Measurements from ENCODE around the gene SLC17A9. TPM values are rescaled to one million over a fixed set of nuclear protein-coding genes. Genes with fewer than 3 reads are reported as not detected.

SLC17A9 gene
- total RNA-seq, 1 experiment from 2014 or later = 37.6 TPM

GRCh38 chr20:62961799-62962198, 9.3 kb downstream of the SLC17A9 start:
- H2AFZ ChIP-seq (ENCODE audit: low read depth, low read length, poor library complexity, severe bottlenecking) = no peak overlapping the region
- intact Hi-C loops (cut with micrococcal nuclease) = no loop called here
- ChIA-PET POLR2A (no interaction called here), CTCF (no interaction called here), RAD21 (ENCODE audit: low non-redundant PET in 1 of 2, low total read pairs in 2 of 2, uncharacterized antibody in 2 of 2, unreplicated experiment in 2 of 2) (no interaction called here)
- H3K9me2 ChIP-seq (ENCODE audit: insufficient read depth) = no peaks in the 10 kb centered on the region
- no TSS peak for BruUV-seq (replicated peaks)
- peaks cover 0 to 8% of the 10 kb centered on the region in 2 experiments; a peak in 1 of 4 replicates for H3K36me3 ChIP-seq (ENCODE audit: control insufficient read depth in 1 of 2, insufficient read depth in 2 of 2, low read length in 2 of 2)
- no peak overlapping the region for H3K4me2 ChIP-seq (ENCODE audit: low read length)
- TF ChIP-seq EZH2phosphoT487 (IDR thresholded peaks at IDR 0.05; ENCODE audit: borderline replicate concordance) = no peak
- no peak for TF ChIP-seq EGR1 (IDR thresholded peaks at IDR 0.05; ENCODE audit: low read depth)
- no peaks in the 10 kb centered on the region for H3K9me3 ChIP-seq (ENCODE audit: control insufficient read depth in 1 of 2, insufficient read depth in 1 of 2, low read depth in 1 of 2, low read length in 2 of 2)
- H3K27me3 ChIP-seq (ENCODE audit: insufficient read depth, low read length) = no peaks in the 10 kb centered on the region
- H3K4me3 ChIP-seq (replicated peaks in 1 of 2; ENCODE audit: low read depth in 1 of 2, low read length in 2 of 2) = no peak overlapping the region
- H3K9ac ChIP-seq (ENCODE audit: low read length) = no peak overlapping the region
- no peaks in the 10 kb centered on the region for H3K4me1 ChIP-seq (ENCODE audit: control insufficient read depth in 1 of 2, insufficient read depth in 2 of 2, low read length in 2 of 2)
- H4K20me1 ChIP-seq (ENCODE audit: insufficient read depth) = no peaks in the 10 kb centered on the region
- ATAC-seq (no peak), DNase-seq (ENCODE audit: low read depth, low spot score) (no peak)
- H3K27ac ChIP-seq (ENCODE audit: low read depth, low read length) = no peak overlapping the region
- H3K79me2 ChIP-seq (ENCODE audit: insufficient read depth, low read length) = no peaks in the 10 kb centered on the region

- Histone ChIP-seq H3K4me2 (ENCODE audit: low read length) (no peak overlapping the region), H3K27me3 (ENCODE audit: insufficient read depth, low read length) (no peaks in the 10 kb centered on the region), H3K79me2 (ENCODE audit: insufficient read depth, low read length) (no peaks in the 10 kb centered on the region), H3K9me3 (ENCODE audit: control insufficient read depth in 1 of 2, insufficient read depth in 1 of 2, low read depth in 1 of 2, low read length in 2 of 2) (no peaks in the 10 kb centered on the region), H4K20me1 (ENCODE audit: insufficient read depth) (no peaks in the 10 kb centered on the region), H3K4me3 (replicated peaks in 1 of 2; ENCODE audit: low read depth in 1 of 2, low read length in 2 of 2) (no peak overlapping the region), H3K36me3 (ENCODE audit: control insufficient read depth in 1 of 2, insufficient read depth in 2 of 2, low read length in 2 of 2) (peaks cover 0 to 8% of the 10 kb centered on the region in 2 experiments; a peak in 1 of 4 replicates), H3K4me1 (ENCODE audit: control insufficient read depth in 1 of 2, insufficient read depth in 2 of 2, low read length in 2 of 2) (no peaks in the 10 kb centered on the region), H3K9me2 (ENCODE audit: insufficient read depth) (no peaks in the 10 kb centered on the region), H3K27ac (ENCODE audit: low read depth, low read length) (no peak overlapping the region), H3K9ac (ENCODE audit: low read length) (no peak overlapping the region), H2AFZ (ENCODE audit: low read depth, low read length, poor library complexity, severe bottlenecking) (no peak overlapping the region)
- DNase-seq (ENCODE audit: low read depth, low spot score) (no peak), ATAC-seq (no peak)
- ChIA-PET RAD21 (ENCODE audit: low non-redundant PET in 1 of 2, low total read pairs in 2 of 2, uncharacterized antibody in 2 of 2, unreplicated experiment in 2 of 2) (no interaction called here), POLR2A (no interaction called here), CTCF (no interaction called here)
- TF ChIP-seq CBX3 (IDR thresholded peaks at IDR 0.05; ENCODE audit: low read depth) = no peak
- TF ChIP-seq FOSL1 (IDR thresholded peaks at IDR 0.05; ENCODE audit: low read depth) = no peak
- TF ChIP-seq POLR2AphosphoS5 (IDR thresholded peaks at IDR 0.05; ENCODE audit: low read depth, low read length) = no peak
- no peak for TF ChIP-seq REST (IDR thresholded peaks at IDR 0.05; ENCODE audit: low read depth)
- TF ChIP-seq ATF3 (IDR thresholded peaks at IDR 0.05) = no peak
- no peak for TF ChIP-seq CTCF (IDR thresholded peaks at IDR 0.05 in 2 of 3, conservative IDR thresholded peaks at IDR 0.05 in 1 of 3; ENCODE audit: borderline replicate concordance in 1 of 3, insufficient read depth in 1 of 3, low read depth in 2 of 3, low read length in 2 of 3)
- no TSS peak for BruUV-seq (replicated peaks)
- intact Hi-C loops (cut with micrococcal nuclease) = no loop called here
These were observed 9.8 kb downstream of the SLC17A9 start for GRCh38 chr20:62962221-62962879.
